ENCODE results near the gene TBC1D3B.
"Not testable (repeated sequence)": the region's sequence is repeated elsewhere in the genome, so short reads cannot be mapped to it uniquely, and the experiment has no call there.

TBC1D3B gene

GRCh38 chr17:36198831-36199465, 22.5 kb upstream of the TBC1D3B start:
- DNase-seq, result no peak

DNA sequence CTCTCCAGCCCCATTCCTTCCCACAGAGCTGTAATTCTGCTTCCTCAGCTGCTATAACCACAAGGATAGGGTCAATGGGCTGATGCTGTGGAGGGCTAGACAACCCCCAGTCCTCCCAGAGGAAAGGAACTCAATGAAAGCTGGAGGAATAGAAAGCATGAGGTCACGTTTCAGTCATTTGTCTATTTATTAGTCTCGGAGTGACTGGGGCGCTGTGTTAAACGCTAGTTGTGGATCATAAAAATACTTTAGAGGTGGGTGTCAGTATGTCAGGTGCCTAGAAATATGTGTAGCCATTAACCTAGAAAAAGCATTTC, 20.9 kb upstream of the TBC1D3B start:
- no peak for DNase-seq

- DNase-seq, result no peak
These were observed 19.7 kb upstream of the TBC1D3B start for GRCh38 chr17:36196131-36196486.

GRCh38 chr17:36195434-36196130, 19.1 kb upstream of the TBC1D3B start:
- DNase-seq, result no peak

DNA sequence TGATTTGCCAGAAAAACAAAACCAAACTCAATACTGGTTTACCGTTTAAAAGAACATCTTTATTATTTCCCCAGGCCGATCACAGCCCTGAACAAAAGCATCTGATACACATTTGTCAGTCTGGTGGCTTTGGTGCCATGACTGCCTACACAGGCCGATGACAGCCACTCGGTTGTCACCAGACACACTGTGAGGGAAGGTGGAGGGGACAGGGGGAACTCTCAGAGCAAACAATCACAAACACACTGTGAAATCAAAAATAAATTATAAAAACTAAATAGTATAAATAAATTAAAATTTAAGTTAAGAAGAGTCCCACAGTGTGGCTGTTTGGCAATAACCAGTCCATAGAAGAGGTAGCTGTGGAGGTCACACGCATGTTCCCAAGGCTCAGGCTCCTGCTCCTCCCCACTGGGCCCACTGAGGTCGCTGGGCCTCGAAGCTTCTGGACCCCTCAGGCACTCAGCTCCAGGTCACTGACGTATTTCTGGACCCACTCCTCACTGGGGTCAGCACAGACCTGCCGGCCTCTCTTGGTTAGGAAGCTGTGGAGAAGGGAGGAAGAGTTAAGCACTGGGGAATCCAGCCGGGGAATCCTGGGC, 18.5 kb upstream of the TBC1D3B start:
- DNase-seq, result not testable (repeated sequence)

GRCh38 chr17:36194147-36194831, 17.9 kb upstream of the TBC1D3B start:
- DNase-seq, result not testable (repeated sequence)

GRCh38 chr17:36193216-36193775, 16.9 kb upstream of the TBC1D3B start:
- no peak for DNase-seq

DNA sequence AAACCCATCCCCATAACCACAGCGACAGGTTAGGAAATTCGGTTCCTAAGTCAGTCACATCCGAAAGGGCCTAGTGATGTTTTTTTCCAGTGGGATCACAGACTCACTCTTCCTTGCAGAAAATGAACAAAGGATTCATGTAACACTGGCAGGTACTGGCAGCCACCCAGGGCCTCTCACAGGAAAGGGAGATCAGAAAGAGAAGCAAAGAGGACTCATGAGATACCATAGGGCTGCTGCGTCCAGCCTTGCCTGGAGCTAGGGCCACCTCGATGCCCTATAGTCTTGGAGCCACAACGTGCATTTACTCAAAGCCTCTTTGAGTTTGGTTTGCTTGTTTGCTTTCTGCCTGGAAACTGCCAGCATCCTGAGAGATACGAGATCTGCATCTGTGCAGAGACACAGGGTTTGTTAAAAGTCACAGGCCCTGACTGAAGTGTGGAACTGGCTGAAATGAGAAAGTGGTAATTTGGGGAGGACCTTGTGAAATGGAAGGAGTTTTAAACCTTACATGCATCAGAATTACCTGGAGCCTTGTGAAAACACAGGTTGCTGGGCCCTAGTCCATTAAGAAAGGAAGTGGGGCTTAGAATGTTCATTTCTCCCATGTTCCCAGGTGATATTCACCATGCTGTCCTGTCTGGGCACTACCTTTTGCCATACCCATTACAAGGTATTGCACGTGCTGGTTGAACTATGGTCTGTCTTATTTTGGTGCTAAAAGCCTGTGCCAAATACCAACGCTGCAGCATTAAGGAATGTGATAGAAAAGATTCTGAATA, 14.3 kb upstream of the TBC1D3B start:
- not testable (repeated sequence) for DNase-seq

- not testable (repeated sequence) for DNase-seq
These were observed 13.6 kb upstream of the TBC1D3B start for GRCh38 chr17:36189993-36190392.

DNA sequence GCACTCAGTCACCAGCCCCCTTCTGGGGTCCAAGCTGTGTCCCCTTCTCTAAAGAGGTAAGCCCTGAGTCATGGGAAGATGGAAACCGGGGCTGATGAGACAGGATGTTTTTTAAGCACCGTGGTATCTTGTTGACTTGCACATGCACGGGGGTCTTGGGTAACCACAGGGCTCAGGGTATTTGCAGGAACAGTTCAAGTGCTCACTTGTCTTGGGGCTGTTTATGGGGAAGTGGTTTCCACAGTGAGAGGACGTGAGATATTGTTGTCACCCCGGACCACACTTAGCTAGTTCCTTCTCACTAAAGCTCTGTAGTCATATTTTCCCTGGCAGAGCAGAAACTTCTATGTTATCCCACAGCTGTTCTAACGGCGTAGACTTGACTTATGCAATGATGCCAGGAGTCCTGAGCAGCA, 12.5 kb upstream of the TBC1D3B start:
- DNase-seq, result no peak

DNA sequence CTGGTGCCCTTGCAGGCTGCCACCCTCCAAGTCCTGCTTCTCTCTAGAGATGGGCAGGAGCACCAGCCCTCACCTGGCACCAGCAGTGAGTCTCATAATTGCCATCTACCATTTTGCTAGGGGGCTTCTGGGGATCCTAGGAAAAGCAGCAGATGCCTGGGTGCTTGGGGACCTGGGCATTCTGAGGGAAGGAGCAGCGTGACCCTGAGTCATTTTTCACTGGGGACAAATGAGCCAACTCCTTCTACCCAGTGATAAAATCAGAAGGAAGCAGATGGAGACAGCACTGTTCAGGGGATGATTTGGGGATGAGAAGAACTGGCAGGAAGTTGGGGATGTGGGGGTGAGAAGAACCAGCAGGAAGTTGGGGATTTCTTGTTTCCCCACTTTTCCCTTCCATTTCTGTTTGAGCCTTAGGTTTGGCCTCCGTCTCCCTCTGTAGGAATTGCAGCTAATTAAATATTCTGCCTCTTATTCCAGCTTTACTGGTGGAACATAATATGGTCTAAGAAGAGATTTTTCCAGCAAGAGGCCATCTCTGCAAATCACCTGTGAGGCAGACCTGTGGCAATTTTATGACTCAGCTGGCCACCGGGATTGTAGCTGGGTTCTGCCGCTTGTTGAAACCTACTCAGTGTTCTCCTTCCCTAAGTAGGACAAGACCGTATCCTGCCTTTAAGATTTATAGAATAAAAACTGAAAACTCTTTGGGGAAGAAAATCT, 11.7 kb upstream of the TBC1D3B start:
- not testable (repeated sequence) for DNase-seq

DNA sequence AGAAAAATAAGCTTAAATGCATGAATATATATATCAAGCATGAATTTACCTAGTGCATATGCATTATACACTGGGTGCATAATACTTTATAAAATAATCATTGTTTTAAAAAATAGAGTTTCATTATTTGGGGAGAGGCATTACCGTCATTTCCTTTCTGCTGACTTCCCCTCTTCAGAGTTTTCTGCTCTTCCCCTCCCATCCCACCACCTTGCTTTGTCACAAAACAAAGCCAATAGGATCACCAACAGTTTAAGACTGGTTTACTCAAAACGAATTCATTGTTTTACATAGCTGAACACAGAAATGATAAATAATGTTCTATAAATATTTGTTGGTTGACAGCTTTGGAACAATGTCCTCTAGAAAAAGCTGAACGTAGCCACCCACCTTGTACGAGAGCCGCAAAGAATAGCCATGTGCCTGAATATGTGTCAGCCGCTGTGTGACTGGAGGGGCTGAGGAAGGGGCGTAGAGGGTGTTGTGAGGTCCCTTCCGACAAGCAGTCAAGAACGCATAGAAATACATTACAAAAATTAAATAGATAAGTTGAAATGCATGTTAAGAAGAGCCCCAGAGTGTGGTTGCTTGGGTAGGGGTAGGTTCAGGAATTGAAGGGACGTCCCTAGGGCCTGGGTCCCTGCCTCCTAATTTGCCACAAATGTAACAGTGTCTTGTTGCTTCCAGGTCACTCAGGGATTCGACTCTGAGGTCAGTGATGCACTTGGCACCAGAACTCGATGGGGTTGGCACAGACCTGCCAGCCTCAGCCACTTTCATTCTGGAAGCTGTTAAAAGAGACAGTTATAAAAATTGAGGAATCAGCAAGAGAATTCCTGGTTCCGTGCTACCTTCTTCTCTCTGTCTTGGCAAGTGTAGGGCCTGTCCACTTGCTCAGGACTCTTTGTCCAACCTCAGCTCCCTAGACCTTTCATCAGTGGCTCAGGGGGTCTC, 10.7 kb upstream of the TBC1D3B start:
- not testable (repeated sequence) for DNase-seq

GRCh38 chr17:36185416-36185815, 9.0 kb upstream of the TBC1D3B start:
- no peak for DNase-seq

GRCh38 chr17:36184023-36184765, 7.8 kb upstream of the TBC1D3B start:
- DNase-seq, result no peak

DNA sequence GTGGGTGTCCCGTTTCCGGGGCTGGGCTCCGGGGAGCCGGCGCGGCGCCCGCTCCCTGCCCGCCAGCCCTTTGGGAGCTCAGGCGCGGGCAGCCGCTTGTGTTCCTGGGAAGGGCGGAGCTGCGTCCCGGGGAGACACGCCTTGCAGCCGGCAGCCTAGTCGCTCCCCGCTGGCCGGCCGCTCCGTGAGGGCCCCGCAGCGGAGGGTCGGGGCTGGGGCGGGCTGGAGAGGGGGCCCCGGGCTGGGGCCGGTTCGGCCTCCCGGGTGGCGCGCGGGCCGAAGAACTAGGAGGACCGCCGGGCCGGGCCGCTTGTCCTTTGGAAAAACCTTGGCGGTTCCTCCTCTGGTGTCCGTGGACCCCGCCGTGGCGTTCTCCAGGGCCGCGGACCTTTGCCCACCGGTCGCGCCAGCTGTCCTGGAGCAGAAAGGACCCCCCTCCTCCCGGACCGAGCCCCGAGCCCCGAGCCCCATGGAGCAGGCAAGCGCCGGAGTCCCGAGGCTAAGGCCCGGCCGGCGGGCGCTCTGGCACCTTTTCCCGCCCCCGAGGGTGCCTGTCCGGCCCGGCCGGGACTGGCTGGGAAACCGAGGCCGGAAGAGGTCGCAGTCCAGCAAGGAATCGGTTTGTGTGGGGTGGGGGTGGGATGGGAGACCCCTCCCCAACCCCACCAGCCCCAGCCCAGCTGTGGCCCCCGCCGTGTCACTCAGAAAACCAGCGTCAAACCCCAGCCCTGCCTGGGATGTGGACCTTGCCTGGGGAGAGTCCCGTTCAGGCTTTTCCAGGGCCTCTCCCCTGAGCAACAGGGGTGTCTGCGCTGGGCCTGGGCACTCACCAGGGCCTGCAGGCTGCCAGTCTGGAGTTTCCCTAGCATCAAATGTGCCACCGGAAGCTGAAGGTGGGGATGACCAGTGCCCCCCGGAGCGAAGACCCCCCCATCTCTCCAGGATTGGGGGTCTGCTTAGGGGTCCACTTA, 6.8 kb upstream of the TBC1D3B start:
- DNase-seq, result peak in 1 of 2 donors; percentile 16

GRCh38 chr17:36182176-36183000, 6.0 kb upstream of the TBC1D3B start:
- DNase-seq, result no peak

GRCh38 chr17:36181446-36182175, 5.2 kb upstream of the TBC1D3B start:
- DNase-seq, result not testable (repeated sequence)
